SHP77 treated with DMSO at 0.1 percent for 48 hours (cell line): ENCODE measurements around the gene OSCP1.

ENCODE experiments used
- DNase-seq: peaks from one replicate; lab custom pipeline; 2025; lab: John Stamatoyannopoulos, UW

Gene OSCP1

DNA sequence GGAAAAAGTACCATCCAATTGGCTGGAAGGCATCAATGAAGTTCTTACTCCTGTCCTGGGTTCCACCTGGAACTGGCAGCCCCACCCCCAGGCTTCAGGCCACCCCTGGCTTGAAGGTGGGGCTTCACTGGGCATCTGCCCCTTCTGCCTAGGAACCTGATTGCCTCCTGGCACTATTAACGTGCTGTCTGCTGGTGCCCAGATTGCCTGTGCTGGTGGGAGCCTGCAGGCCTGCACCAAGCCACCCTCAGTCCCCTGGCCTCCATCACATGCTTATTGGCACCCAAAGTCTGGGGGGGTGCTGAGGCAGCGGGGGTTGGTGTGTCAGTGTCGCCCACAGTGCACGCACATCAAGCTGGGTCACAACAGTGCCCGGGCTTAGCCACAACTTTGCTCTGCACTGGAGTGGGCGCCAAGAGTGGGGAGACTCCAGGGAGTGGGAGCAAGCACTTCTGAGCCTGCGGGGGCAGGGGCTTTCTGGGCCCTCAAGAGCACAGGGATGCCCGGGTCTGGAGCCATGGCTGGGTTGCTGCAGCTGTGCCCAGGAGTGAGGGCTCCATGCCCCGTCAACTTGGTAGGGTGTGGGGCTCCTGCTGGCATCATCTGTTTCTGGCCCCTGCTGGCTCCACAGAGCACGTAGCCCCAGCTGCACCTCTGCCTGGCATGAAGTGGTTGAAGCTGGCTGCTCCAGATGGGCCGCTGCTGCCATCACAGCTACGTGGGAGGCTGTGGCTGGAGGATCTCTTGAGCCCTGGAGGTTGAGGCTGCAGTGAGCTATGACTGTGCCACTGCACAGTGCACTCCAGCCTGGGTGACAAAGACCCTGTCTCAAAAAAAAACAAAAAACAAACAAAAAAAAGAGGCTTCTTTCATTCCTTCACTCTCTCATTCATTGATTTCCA is 48.4 kb downstream of the OSCP1 start:
- DNase-seq, result no peak

DNA sequence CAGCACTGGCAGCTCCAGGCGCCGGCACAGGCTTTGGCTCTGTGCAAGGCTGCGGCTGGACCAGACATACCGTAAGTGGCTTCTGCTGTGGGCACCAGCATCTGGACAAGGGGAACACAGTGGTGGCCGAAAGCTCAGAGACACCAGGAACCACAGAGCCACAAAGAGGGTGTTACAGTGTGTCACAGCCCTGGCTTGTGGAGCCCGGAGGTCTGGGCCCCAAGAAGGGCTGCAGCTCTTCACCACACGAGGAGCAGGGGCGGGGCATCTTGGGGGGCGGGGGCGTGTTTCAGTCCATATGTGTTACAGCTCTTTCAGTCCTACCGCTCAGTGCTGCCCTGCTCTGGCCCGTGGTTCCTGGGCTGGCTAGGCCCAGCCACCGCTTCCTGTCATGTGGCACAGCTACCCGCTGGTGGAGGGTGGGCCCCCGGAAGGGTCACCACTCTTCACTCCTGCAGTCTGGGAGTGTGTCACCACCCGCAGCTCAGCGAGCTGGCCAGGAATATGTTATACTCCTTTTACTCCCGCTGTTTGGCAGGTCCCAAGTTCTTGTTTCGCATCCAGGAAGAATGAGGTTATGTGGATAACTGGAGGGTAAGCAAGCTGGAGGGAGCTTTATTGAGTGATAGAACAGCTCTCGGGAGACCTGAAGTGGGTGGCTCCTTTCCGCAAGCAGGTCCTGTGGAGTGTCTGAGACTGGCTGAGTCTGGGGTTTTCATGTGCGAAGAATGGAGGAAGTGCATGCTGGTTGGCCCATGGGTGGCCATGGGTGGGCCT is 49.2 kb downstream of the OSCP1 start:
- DNase-seq, result peak; percentile 92

- no peak for DNase-seq
Observed at GRCh38 chr1:36400514-36400824, 49.8 kb downstream of the OSCP1 start.

GRCh38 chr1:36398370-36398977 is 51.8 kb downstream of the OSCP1 start:
- no peak for DNase-seq

DNA sequence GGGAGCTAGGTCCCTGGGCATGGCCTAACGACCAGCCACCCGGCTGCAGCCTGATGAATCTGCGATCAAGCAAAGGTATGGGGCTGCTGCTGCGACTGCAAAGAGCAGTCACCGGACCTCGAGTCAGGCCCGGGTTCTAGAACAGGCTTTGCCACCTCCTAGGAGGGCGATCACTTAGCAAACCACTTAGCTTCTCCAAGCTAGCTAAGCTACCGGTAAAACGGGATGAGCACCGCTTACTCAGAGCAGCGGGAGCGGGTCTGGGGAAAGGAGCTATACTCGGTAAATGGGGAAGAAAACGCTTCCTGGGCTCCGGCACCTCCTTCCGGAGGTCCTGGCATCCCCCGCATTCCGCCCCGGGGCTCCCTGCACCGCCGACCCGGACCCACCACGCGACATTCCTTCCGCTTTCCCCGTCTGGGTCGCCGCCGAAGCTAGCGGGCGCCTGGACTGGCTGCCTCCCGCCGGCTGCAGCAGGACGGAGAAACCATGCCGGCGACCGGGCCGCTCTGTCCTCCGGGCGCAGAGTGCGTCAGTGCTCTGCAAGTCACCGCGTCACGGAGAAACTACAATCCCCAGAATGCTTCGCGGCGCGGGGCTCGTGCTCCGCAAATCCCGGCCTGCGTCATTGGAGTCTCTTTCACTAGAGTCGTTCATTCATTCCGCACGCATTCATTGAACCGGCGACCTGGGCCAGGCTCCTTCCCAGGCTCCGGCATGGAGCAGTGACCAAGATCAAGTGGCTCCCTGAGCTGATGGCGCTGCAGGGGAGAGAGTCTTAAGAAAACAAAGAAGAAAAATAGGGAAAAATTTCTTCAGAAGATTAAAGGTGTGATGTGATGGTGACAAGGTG is 52.6 kb downstream of the OSCP1 start, which contains the start of gene LSM10:
Gene LSM10 (minus strand): TSS at position 531 of the 853 bp plus-strand sequence. CDS start 3,779 bp downstream, outside the sequence.
- peak; percentile 87 for DNase-seq

- DNase-seq, result no peak
Observed at GRCh38 chr1:36397083-36397377, 53.2 kb downstream of the OSCP1 start.

- no peak for DNase-seq
Observed at GRCh38 chr1:36396359-36396758, 53.9 kb downstream of the OSCP1 start.

DNA sequence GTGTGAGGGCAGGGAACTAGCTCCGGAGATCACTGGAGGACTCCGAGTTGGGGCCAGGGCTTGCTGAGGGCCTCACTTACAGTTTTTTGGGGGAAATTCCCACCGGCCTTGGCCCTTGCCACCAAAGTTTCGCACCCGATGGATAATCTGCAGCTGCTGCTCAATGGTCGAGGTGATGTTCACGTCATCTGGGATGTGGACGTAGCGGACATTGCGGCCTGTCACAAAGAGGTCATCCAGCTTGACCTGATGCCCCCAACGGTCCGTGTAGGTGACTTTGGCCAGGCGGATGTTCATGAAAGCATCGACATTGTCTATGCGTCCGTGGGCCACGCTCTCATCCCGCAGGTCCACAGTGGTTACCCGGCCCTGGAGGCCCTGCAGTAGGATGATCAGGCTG is 56.6 kb downstream of the OSCP1 start:
- DNase-seq, result no peak

DNA sequence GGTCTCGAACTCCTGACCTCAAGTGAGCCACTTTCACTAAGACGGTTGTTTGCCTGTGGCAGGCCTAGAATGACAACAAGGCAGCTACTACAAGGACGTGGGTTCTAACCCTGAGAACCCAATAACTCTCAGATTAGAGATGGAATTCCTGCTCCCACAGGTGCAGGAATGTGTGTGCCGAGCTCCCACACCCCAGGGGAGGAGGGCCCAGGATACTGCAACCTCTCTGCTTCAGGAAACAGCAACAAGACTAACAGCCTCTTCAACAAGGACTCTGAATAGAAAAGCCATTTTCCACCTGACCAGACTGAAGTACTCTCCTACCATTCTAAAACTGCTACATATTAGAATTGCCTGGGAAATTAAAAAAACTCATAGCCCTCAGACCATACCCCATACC is 57.4 kb downstream of the OSCP1 start:
- DNase-seq, result no peak

GRCh38 chr1:36391271-36391670 is 59.0 kb downstream of the OSCP1 start:
- DNase-seq, result no peak

- DNase-seq, result no peak
Observed at GRCh38 chr1:36390411-36390810, 59.8 kb downstream of the OSCP1 start.

- no peak for DNase-seq
Observed at GRCh38 chr1:36389999-36390398, 60.3 kb downstream of the OSCP1 start.

GRCh38 chr1:36389261-36389660 is 61.0 kb downstream of the OSCP1 start:
- no peak for DNase-seq

- no peak for DNase-seq
Observed at GRCh38 chr1:36387141-36387949, 62.9 kb downstream of the OSCP1 start.

DNA sequence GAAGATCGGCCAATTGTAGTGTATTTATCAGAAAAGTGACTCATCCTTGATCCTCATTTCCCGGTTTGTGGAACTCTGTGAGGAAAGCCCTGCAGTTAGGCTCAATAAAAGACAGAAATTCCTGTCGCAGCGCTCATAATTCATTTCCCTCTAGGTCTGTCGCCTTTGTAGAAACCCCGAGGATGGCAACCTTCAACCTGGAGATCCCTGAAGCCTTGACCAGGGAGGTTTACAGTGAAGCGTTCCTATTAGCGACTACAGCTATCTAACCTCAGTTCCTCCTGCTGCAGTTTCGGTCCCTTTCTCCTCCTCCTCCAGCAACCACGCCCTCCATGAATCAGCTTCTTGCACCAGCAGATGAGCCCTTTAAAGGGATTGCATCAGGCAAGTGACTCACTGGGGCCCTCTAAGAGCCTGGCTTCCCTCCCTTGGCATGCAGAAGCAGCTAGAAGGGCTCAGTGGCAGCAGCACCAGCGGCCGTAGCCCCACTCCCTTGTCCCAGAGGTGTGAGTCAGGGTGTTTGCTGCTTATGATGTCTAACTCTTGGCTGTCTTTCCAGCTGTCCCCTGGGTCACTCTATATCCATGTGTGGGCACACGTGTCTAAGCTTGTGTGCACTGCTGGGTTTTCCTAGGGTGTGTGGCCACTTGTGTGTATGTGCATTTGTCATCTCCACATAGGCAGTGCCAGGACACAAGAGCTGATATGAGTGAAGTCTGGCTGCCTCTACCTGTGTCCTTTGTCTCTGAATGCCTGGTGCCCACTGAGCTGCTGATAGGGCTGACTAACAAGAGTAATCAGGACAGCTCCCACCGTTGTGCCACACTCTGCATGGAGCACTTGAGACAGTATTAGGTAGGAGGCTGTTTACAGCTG is 63.7 kb downstream of the OSCP1 start:
- DNase-seq, result peak; percentile 66

- peak; percentile 96 for DNase-seq
Observed at GRCh38 chr1:36385410-36386264, 64.6 kb downstream of the OSCP1 start, which contains the start of gene STK40. Gene STK40, minus strand, starts transcription at chr1:36385924. Its CDS starts 24,592 bp downstream, at chr1:36361332.

DNA sequence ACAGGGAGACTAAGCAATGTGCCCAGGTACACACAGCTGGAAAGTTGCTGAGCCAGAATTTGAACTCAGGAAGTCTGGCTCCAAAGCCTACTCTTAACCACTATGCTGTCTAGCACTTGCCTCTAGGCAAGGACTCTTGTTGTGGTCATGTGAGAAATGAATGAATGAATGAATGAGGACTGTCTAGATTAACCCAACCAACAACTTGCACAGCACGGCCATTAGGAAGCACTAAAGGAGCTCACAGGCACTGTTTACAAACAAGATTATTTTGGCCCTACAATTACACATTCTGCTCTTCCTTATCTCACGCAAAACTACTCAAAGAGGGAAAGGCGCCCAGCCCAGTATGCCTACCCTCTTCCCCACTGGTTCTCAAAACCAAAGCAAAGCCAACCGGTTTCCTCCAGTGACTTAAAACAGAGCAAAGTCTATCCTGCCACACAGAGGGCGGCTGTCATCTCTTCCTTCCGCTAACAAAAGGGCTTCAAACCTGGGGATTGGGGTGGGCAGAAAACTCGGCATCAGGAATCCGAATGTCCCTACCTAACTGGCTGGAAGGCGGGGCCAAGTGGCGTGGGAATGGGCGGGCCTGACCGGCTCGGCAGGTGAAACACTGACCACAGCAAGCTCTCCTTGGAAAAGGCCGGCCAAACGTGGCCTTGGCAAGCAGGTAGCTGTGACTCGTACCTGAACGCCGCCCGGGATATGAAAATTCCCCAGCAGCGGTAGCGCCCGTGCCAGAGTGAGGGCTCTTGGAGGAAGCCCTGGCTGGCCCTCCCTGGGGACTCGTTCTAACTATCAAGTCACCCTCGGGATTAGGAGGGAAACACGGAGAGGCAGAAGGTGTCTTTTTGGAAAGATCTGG is 65.5 kb downstream of the OSCP1 start:
- no peak for DNase-seq

DNA sequence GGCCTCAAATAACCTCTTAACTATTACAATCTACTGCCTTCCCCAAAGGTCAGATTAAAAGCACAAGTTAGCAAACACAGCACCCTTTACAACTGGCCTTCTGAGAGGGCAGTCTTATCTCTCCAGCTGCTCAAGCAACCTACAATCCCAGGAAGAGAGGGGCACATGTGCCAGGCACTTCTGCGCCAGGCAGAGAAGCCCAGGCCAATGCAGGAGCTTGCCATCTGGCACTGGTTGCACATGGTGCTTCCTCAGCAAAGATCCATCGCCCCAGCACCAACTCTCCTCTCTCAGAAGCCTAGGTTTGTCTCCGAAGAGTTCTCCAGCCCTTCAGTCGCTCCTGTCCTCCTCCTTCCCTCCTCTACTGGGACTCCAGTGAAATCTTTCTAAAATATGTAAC is 67.0 kb downstream of the OSCP1 start:
- no peak for DNase-seq
